GM04504 (cell line): ENCODE measurements around the gene CBFB.
"Not testable (repeated sequence)": the region's sequence is repeated elsewhere in the genome, so short reads cannot be mapped to it uniquely, and the experiment has no call there.

ENCODE experiments used
- DNase-seq: peaks from one replicate; pipeline ENCODE4 v3.0.0-alpha.2; 2012; ENCODE audit warnings: low read depth

The CBFB gene

DNA sequence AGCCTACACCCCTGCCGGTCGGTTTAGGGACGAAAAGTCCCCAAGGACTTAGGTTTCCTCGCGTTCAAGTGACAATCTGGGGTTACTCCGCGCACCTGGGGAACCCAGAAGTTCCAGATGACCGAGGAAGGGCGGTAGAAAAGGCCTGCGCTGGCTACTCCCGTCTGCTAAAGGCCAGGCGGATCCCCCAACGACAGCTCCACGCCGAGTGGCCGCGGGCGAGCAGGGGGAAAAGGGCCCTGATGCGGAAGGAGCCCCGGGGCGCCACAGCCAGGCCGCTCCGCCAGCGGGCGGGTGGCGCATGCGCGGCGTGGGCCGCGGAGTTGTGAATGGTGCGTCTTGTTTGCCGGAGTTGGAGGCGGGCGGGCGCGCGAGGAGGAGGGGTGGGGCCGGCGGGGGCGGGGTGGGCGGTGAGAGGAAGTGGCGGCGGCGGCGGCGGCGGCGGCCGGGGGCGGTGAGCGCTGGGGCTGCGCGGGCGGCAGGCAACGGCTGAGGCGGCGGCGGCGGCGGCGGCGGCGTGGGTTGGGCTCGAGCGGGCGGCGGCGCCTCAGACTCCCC lies at the start of gene CBFB:
Gene CBFB, plus strand, starts transcription at position 454 of the 558 bp plus-strand sequence. CDS start 259 bp downstream, outside the sequence.
- peak; percentile 79 for DNase-seq

DNA sequence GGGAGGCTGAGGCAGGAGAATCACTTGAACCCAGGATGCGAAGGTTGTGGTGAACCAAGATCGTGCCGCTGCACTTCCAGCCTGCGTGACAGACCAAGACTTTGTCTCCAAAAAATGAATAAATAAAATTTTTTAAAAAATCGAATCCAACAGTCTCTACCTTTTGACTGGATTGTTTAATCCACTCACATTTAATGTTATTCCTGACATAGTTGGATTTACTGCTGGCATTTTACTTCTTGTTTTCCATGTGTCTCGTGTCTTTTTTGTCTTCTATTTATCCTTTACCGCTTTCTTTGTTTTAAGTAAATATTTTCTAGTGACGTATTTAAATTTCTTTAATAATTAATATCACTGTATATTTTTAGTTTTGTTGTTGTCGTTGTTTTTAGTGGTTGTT lies 45.9 kb upstream of the CBFB start:
- no peak for DNase-seq

DNA sequence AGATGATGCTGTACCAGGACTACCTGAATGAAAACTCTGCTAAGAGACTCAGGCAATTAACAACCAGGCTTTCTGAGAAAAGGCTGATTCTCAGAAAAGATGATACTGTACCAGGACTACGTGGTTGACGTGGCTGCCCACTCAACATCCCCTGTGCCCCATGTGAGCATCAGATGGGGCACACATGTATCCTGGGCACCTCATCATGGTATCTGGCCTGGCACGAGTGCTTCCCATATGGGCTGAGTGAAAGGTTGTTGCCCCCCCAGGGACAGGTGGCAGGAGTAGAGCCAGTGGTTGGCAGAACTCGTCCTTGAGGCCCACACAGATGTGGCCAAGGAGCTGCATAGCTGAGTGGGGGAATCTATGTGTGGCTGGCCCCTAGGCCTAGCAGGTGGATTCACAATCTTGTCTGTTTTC lies 44.0 kb upstream of the CBFB start:
- DNase-seq, result no peak

DNA sequence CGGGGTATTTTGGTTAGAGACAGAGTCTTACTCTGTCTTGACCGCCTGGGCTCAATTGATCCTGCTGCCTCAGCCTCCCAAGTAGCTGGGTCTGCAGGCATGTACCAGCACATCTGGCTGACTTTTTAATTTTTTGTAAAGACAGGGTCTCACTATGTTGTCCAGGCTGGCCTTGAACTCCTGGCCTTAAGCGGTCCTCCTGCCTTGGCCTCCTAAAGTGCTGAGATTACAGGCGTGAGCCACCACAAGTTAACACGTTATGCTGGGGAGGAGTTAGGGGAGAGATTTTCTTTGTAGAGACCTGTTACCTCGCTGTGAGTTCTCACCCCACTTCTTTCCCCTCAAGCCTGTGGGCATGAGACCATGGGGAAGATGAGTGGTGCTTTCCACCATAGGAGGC lies 42.4 kb upstream of the CBFB start:
- no peak for DNase-seq

DNA sequence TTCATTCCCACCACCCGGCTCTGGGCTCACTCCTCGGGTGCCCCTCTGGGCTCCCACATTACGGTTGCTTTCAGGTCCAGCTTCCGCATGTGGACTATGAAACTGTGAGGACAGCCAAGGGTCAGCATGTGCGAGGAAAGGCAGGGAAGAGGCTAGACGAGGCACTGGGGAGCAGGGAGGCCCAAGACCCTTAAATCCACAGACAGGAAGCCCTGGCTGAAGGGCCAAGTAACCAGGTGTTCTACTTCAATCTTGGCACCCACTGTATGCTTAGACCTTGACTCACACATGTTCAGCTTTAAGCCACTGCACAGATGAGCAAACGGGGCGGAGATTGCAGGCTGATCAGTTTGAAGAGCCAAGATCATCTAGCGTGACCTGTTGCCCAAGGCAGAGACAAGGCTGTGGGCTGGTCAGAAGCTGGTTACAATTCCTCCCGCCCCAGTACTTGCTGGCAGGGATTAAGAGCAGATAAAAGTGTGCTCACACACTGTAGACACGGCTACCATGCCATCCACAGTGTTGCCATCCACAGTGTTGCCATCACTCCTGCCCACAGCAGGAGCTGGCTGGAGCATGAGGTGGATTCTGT lies 40.7 kb upstream of the CBFB start, which contains the start of gene CES4A:
Gene CES4A, plus strand, starts transcription at position 393 of the 592 bp plus-strand sequence. Its CDS starts 184 bp downstream, at position 577.
- DNase-seq, result no peak

DNA sequence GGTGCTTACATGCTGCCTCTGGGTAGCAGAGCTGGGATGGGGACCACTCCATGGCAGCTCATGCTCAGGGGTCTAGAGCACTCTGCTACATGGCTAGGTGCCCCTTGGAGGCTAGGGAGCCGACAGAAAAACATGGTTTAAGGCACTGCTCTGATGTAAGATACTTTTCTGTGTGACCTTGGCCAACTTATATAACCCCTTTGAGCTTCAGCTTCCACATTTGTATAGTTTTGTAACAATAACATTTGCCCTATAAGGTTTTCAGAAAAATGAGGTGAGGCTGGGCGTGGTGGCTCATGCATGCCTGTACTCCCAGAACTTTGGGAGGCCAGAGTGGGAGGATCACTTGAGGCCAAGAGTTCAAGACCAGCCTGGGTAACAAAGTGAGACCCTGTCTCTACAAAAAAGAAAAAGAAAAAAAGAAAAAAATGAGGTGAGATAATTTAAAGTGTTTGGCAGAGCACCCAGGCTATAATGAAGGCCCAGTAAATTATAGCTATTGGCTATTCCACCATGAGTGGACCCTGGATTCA lies 37.3 kb upstream of the CBFB start:
- no peak for DNase-seq

DNA sequence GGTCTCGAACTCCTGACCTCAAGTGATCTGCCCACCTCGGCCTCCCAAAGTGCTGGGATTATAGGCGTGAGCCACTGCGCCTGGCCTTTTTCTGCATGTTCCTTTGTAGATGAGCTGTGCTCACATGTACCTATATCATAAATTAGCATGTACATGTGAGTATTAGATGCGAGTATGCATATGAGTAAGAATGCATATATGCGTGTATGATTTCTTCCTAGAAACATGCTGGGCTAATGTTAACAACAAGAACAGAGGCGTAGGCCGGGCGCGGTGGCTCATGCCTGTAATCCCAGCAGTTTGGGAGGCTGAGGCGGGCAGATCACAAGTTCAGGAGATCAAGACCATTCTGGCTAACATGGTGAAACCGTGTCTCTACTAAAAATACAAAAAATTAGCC lies 35.4 kb upstream of the CBFB start:
- not testable (repeated sequence) for DNase-seq

DNA sequence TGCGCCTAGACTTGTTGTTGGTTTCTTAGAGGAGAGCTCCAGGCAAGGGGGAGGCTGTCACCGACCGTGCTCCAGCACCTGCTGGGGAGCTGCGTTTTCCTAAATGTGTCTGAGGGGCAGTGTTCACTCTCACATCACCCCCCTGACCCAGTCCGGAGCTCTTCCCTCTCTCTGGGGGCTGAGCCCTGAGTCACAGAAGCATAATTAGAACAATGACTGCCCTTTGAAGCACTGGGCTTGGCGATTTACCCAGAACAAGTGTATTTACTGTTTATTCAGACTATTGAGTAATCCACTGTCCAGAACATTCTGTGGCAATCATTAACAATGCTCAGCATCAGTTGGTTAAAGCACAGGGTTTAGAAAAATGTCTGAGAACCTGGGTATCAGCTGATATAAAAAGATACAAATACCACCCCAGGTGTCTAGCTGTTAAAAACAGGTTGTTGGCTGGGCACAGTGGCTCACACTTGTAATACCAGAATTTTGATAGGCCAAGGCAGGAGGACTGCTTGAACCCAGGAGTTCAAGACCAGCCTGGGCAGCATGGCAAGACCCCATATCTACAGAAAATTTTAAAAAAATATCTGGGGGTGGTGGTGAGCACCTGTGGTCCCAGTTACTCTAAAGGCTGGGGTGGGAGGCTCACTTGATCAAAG lies 32.5 kb upstream of the CBFB start:
- peak; percentile 48 for DNase-seq

DNA sequence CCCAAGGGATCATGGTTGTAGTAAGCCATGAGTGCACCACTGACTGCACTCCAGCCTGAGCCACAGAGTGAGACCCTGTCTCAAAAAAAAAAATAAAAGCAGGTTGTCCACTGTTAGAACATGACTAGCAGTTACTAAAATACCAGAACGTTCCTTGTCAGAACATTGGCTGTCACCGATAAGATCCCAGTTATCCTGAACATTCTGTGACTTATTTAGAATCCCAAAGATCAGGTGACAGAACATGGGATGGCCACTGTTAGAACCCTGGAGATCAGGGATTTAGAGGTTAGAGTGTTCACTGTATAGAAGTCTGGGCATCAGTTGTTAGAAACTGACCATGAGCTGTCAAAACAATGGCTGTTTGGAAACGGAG lies 32.0 kb upstream of the CBFB start:
- no peak for DNase-seq

DNA sequence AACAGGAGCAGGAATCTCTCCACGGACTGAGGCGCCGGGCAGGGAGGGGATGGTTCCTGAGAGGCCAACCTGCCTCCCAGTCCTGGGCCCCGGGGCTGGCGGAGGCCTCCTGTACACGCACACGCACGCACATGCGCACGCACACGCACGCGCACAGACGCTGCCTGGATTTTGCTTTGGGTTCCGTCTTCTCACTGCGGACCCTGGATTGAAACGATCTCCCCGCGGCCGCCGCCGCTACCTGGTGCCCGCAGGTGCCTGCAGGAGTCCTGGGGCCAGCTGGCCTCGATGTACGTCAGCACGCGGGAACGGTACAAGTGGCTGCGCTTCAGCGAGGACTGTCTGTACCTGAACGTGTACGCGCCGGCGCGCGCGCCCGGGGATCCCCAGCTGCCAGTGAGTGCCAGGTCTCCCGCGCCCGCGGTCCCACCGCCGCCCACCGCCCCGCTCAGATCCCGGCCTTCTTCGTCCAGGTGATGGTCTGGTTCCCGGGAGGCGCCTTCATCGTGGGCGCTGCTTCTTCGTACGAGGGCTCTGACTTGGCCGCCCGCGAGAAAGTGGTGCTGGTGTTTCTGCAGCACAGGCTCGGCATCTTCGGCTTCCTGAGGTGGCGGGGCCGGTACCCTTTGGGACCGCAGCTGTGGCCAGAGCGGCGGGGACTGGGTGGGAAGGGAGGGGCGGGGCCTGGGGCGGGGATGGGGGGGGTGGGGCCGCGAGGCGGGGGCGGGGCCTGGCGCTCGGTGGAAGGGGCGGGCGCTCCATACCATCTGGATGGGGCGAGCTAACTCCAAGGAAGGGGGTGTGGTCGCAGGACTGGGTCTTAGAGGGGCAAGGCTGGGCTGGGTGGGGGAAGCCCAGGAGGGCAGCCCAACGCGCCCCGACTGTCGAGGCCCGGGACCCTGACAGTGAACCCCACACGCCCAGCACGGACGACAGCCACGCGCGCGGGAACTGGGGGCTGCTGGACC lies 28.3 kb upstream of the CBFB start:
- no peak for DNase-seq

DNA sequence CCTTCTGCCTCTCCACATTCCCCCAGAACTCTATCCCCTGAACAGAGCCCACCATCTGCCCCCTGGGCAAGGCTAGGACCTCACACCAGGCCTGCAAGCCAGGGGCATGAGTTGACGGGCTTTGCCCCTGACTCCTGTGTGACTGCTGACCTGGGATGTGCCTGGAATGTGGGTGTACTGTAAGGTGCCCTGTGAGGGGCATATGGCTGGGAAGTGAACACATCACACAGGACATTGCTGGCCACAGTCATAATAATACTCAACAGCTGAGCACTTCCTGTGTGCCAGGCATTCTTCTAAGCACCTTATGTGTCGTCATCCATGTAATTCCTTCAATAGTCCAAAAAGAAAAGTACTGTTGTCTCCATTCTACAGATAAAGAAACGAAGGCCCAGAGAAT lies 27.2 kb upstream of the CBFB start:
- no peak for DNase-seq

DNA sequence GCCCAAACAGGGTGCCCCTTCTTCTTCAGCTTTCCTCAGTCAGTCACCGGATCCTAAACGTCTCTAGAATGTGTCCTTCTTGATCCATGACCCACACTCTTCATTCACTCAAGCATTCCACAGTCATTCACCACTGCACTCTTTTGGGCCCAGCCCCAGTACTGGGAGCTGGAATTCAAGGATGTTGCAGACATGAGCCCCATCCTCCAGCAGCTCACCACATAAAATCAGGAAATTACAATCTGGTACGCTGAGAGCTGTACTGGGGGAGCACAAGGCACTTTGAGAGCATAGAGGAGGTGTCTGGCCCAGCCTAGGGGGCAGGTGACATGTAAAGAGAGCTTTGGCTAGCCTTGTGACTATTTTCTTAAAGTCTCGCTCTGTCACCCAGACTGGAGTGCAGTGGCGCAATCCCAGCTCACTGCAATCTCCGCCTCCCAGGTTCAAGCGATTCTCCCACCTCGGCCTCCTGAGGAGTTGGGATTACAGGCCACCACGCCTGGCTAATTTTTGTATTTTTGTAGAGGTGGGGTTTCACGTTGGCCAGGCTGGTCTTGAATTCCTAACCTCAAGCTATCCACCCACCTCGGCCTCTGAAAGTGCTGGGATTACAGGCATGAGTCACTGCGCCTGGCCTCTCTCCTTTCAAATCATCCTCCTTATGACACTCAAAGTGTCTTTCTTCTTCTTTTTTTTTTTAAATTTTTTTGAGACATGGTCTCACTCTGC lies 21.9 kb upstream of the CBFB start:
- DNase-seq, result no peak

DNA sequence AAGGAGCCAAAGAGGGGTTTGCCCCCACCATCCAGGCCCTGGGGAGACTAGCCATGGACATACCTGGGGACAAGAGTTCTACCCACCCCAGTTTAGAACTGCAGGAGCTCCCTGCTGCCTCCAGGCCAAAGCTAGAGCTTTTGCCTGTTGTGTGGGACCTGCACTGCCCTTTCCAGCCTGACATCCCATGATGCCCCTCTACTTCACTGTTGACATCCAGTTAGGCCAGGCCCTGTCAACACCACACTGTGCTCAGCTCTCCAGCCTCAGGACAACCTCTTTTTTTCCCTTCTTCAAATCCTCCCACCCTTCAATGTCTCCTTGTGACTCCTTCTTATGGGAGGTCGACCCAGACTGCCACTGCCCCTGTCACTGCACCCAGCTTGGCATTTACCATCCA lies 19.8 kb upstream of the CBFB start:
- no peak for DNase-seq

DNA sequence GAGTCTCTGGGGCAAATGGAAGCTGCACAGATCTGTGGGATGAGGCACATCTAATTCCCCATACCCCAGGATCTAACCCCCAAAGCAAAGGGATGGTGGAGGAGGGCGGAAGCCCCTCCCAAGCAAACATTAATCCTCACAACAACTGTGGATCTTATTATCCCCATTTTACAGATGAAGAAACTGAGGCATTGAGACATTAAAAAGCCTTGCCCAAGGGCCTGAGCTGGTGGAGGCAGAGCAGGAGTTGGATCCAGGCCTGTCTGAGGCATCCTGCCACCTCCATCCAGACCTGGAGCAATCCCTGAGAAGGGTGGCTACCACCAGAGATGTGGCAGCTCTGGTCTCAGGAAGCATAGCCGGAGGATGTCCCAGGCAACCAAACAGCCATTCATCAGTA lies 17.7 kb upstream of the CBFB start:
- DNase-seq, result no peak

DNA sequence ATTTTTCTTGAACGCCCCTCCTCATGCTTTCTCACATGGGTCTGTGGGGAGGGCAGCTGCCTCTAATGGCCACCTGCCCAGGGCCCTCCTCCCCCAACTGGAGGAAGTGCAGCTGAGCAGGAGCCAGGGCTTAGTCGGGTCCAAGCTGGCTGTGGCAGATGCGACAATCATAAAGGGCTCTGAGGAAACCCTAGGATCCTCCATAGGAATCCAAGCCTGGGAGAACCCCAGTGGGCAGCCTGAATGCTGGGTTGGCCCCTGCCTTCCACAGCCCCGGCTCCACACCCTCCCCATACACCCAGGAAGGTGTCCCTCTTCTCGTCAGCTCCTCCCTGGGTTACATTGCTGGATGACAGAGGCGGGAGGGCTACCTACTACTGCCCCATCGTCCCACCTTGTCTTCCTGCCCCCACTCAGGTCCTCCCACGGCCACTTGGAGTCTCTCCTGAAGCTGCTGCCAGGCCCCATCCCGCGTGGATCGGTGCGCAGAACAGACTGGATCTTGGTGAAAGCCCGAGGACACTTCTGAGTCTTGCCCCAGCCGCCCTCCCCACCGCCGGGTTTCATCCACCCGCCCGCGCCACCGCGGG lies 15.6 kb upstream of the CBFB start:
- no peak for DNase-seq

DNA sequence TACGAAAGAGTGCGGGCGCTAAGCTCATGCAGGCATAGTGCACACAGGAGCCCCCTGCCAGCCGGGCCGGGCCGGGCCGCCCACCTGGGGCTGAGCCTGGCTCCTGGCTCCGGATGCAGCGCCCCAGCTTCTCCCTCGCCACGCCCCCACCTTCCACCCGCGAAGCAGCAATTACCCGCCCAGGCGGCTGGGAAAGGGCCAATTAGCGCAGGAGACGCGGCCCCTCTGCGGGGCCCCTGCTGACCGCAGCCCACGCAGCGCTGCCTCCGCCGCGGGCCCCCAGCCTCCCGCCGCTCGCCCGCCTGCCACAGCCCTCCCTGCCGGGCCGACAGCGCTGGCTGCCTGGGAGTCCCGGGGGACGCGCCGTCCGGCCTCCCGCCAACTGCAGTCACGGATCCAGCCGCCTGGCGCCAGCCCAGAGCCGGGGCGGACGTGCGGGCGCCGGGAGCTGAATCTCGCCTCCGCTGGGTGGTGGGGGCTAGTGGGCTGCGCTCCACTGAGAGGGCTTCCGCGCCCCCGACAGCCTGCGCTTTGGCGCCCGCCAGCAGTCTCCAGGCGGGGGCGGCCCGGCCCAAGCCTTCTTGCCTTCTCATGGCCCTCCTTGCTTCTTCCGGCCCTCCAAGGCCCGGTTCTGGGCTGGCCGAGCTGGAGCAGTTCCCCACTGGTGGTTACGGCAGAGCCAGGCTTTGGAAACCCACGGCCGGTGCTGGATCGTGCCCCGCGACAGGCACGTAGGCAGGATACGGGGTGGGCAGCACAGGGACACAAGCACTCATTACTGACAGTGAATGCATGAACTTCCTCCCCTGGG lies 14.9 kb upstream of the CBFB start:
- DNase-seq, result no peak

DNA sequence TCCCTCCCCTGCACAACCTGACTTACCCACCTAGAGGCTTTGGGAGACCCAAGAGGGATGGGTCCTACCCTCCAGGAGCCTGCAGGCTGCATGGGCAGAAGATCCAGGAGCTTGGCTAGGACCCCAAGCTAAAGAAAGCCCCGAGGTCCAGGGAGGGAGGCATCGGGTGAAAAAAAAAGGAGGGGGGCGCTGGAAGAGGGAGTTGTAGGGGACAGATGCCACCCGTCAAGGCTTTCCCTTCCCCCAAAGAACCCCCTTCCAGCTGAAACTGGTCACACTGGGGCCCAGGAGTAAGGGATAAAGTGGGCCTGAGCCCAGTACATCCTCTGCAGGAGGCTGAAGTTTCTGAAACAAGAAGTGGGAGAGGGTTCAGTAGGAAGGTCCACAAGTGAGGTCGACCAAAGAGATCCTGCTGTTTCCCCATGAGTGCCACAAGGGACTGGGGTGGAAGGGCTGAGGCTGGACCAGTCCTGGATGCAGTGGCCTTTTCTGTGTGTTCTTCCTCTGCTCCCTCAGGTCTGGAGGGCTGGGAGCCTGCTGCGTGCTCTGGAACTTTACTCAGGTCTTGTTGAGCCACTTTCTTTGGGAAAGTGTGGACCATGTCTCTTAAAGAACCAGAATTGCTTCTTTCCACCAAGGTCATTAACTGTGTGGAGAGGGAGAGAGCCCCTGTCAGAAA lies 14.2 kb upstream of the CBFB start:
- no peak for DNase-seq

DNA sequence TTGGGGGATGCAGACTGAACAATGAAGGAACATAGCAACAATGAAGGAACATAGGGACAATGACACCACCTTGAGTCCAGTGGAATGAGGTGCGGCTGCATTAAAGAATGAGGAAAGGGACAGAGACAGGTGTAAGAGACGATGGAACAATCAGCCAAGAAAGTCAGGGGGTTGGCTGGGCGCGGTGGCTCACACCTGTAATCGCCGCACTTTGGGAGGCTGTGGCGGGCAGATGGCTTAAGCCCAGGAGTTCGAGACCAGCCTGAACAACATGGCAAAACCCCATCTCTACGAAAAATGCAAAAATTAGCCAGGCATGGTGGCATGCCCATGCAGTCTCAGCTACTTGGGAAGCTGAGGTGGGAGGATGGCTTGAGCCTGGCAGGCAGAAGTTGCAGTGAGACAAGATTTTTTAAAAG lies 13.6 kb upstream of the CBFB start:
- DNase-seq, result no peak

DNA sequence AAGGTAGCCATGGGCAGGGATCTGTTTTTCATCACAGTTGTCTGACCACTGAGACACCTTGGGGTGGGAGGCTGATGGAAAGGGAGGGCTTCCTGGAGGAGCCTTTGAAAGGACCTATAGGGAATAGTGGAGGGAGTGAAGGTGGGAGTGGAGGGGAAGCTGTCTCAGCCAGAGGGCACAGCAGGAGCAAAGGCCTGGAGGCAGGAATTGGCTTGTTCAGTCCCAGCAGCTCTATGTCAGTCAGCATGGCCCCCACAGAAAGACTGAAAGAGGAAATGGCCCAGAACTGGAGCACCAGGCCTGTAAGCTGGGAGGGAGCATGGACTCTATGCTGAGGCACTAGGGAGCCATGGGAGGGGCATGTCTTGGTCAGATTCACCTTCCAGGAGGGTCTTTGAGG lies 12.8 kb upstream of the CBFB start:
- DNase-seq, result no peak
